Parathyroid adenoma (tissue), 2 donors: ENCODE data around the gene GP5.

Experiments
- H2AFZ ChIP-seq: fragments of 300-600 bp; sonication (generic); one replicate; pipeline ENCODE4 v1.7.0; 2017; ENCODE audit warnings: antibody characterized with exemption, mild to moderate bottlenecking
- H3K27ac ChIP-seq: fragments of 300-600 bp; sonication (generic); one replicate; pipeline ENCODE4 v1.7.0; 2017
- H3K27me3 ChIP-seq: fragments of 300-600 bp; sonication (generic); one replicate; pipeline ENCODE4 v1.7.0; 2017; ENCODE audit warnings: low read length; ENCODE audit not compliant: control insufficient read depth, insufficient read depth
- H3K36me3 ChIP-seq: fragments of 300-600 bp; sonication (generic); one replicate; pipeline ENCODE4 v1.7.0; 2017; ENCODE audit warnings: low read length; ENCODE audit not compliant: control insufficient read depth, insufficient read depth
- H3K4me1 ChIP-seq: fragments of 300-600 bp; sonication (generic); one replicate; pipeline ENCODE4 v1.7.0; 2017; ENCODE audit warnings: control low read depth
- H3K4me2 ChIP-seq: fragments of 300-600 bp; sonication (generic); one replicate; pipeline ENCODE4 v1.7.0; 2017; ENCODE audit warnings: low read length
- H3K4me3 ChIP-seq: fragments of 300-600 bp; sonication (generic); one replicate; pipeline ENCODE4 v1.7.0; 2017; ENCODE audit warnings: low read depth, low read length
- H3K79me2 ChIP-seq: fragments of 300-600 bp; sonication (generic); one replicate; pipeline ENCODE4 v1.7.0; 2017; ENCODE audit warnings: control low read depth
- H3K9ac ChIP-seq: fragments of 300-600 bp; sonication (generic); one replicate; pipeline ENCODE4 v1.7.0; 2017; ENCODE audit warnings: mild to moderate bottlenecking
- H3K9me3 ChIP-seq: fragments of 300-600 bp; sonication (generic); one replicate; pipeline ENCODE4 v1.7.0; 2017; ENCODE audit warnings: low read length; ENCODE audit not compliant: control insufficient read depth
- TF ChIP-seq, protein P1 (sequence below): fragments of 300-600 bp; sonication (generic); IDR thresholded peaks from one replicate; pipeline ENCODE4 v1.7.0; 2017; ENCODE audit warnings: antibody characterized with exemption, mild to moderate bottlenecking
- donor health status: primary hyperparathyroidism.

Gene GP5

DNA sequence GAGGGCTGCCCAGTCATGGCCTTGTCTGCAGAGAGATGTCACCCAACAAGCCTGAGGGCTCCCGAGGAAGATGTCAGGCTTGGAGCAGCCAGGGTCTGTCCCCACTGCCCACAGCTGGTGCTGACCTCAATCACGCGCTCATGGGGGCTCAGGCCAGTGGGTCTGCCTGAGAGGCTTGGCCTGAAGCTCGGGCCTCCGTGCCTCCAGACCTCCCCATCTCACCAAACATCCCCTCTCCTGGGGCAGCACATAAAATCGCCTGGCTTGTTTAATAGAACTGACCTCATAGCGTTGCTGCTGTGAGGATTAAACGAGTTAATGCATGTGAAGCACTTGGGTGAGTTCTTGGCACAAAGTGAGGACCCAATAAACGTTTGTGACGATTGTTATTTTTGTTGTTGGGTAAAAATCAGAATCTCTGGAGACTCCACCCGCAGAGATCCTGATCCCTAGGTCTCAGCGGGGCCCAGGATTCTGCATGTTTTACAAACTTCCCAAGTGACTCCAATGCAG, 33.0 kb downstream of the GP5 start:
- no peak overlapping the region for H2AFZ ChIP-seq
- H3K4me3 ChIP-seq = no peak overlapping the region
- TF ChIP-seq, protein P1, sequence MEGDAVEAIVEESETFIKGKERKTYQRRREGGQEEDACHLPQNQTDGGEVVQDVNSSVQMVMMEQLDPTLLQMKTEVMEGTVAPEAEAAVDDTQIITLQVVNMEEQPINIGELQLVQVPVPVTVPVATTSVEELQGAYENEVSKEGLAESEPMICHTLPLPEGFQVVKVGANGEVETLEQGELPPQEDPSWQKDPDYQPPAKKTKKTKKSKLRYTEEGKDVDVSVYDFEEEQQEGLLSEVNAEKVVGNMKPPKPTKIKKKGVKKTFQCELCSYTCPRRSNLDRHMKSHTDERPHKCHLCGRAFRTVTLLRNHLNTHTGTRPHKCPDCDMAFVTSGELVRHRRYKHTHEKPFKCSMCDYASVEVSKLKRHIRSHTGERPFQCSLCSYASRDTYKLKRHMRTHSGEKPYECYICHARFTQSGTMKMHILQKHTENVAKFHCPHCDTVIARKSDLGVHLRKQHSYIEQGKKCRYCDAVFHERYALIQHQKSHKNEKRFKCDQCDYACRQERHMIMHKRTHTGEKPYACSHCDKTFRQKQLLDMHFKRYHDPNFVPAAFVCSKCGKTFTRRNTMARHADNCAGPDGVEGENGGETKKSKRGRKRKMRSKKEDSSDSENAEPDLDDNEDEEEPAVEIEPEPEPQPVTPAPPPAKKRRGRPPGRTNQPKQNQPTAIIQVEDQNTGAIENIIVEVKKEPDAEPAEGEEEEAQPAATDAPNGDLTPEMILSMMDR = no peak
- H3K9me3 ChIP-seq = no peaks in the 10 kb centered on the region
- no peak overlapping the region for H3K9ac ChIP-seq
- no peaks in the 10 kb centered on the region for H3K27me3 ChIP-seq
- no peaks in the 10 kb centered on the region for H3K4me1 ChIP-seq
- no peak overlapping the region for H3K4me2 ChIP-seq
- no peaks in the 10 kb centered on the region for H3K36me3 ChIP-seq
- H3K79me2 ChIP-seq = no peaks in the 10 kb centered on the region
- no peak overlapping the region for H3K27ac ChIP-seq

DNA sequence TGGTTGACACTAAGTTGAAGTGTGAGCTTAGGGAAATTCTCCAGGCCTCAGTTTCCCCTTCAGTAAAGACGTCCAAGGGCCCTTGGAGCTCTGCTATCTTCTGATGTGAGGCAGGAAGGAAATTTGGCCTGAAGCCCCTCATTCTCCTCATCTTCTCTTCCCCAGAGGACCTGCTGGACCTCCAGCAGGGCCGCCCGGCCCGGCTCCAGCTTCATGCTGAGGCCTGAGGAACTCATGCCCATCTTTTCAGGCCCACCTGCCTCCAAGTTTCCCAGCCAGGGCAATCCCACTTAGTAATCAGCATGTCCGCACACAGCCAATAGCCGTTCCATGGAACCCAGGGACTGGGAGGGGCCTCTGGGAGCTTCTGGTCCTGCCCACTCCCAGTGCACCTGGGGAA, 33.5 kb downstream of the GP5 start:
- H3K4me3 ChIP-seq = no peak overlapping the region
- no peaks in the 10 kb centered on the region for H3K36me3 ChIP-seq
- TF ChIP-seq, protein P1 = no peak
- H3K79me2 ChIP-seq = no peaks in the 10 kb centered on the region
- no peak overlapping the region for H3K9ac ChIP-seq
- no peaks in the 10 kb centered on the region for H3K4me1 ChIP-seq
- H3K4me2 ChIP-seq = no peak overlapping the region
- no peaks in the 10 kb centered on the region for H3K9me3 ChIP-seq
- no peaks in the 10 kb centered on the region for H3K27me3 ChIP-seq
- no peak overlapping the region for H3K27ac ChIP-seq
- no peak overlapping the region for H2AFZ ChIP-seq

DNA sequence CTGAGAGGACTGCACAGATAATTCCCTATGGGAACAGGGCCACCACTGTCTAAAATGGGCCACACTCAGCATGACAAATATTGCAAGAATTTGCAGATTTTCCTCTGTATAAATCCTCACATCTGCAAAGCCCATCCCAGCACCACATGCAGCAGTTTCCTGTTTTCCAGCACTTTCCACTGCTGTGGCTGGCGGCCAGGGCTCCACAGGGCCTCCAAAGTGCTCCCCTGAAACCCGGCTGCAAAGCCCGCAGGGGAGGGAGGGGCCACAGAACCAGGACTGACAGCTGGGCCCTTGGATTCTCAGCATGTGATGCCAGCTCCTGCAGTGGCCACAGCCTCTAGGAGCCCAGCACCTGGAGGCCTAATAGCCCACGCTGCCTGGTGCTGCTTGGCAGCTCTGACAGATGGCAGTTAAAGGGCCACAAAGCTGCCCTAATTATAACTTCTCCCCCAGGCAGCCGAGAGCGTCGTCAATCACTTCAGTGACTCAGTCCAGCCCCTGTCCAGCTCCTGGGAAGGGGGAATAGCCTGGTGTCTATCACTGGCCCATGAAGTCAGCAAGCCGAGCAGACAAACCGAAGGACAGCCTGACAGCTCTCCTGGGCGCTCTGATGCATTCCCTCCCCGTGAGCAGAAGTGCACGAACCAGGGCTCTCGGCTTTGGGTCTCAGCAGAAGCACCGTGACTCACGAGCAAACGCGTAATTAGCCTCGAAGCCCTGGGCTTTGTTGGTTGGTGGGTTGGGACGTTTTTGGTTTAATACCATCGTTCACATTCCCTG, 34.2 kb downstream of the GP5 start:
- H2AFZ ChIP-seq = no peak overlapping the region
- no peak overlapping the region for H3K27ac ChIP-seq
- H3K36me3 ChIP-seq = no peaks in the 10 kb centered on the region
- no peaks in the 10 kb centered on the region for H3K9me3 ChIP-seq
- no peaks in the 10 kb centered on the region for H3K79me2 ChIP-seq
- TF ChIP-seq, protein P1 = no peak
- no peaks in the 10 kb centered on the region for H3K27me3 ChIP-seq
- H3K9ac ChIP-seq = no peak overlapping the region
- H3K4me1 ChIP-seq = no peaks in the 10 kb centered on the region
- no peak overlapping the region for H3K4me2 ChIP-seq
- no peak overlapping the region for H3K4me3 ChIP-seq

DNA sequence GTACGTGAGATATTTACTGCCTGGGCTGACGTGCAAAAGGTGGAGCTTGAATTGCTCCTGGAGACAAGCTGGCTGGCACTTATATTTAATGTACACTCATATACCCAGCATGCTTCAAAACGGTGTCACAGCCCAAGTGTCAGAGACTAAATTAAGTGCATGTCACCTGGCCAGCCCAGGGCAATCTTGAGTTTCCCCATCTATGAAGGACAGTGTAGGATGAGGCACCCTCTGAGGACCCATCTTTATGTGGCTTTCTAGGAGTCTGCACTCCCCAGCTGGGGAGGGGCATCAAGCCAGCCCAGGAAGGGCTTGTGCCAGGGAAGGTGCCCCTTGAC, 34.8 kb downstream of the GP5 start:
- Histone ChIP-seq H3K4me1 (no peaks in the 10 kb centered on the region), H3K36me3 (no peaks in the 10 kb centered on the region), H3K27ac (no peak overlapping the region), H3K27me3 (no peaks in the 10 kb centered on the region), H3K9ac (no peak overlapping the region), H3K4me2 (no peak overlapping the region), H2AFZ (no peak overlapping the region), H3K4me3 (no peak overlapping the region), H3K79me2 (no peaks in the 10 kb centered on the region), H3K9me3 (no peaks in the 10 kb centered on the region)
- TF ChIP-seq, protein P1 = no peak

DNA sequence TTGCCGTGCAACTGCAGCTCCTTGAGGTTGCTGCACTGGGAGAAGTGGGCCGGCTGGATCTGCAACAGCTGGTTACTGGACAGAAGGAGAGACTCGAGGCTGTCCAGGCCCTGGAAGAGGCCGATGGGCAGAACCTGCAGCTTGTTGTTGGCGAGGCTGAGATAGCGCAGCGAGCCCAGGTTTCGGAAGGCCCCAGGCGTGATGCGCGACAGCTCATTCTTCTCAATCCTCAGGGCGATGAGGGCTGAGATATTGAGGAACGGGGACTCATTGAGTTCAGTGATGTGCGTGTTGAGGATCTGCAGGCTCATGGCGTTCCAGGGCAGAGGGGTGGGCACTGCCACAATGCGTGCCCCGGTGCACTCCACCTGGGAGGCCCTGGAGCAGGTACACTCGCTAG, 38.5 kb downstream of the GP5 start:
- H3K79me2 ChIP-seq = no peaks in the 10 kb centered on the region
- no peak overlapping the region for H3K4me2 ChIP-seq
- H3K27me3 ChIP-seq = no peaks in the 10 kb centered on the region
- no peak overlapping the region for H3K27ac ChIP-seq
- no peaks in the 10 kb centered on the region for H3K4me1 ChIP-seq
- no peaks in the 10 kb centered on the region for H3K36me3 ChIP-seq
- no peak overlapping the region for H2AFZ ChIP-seq
- H3K9me3 ChIP-seq = no peaks in the 10 kb centered on the region
- no peak overlapping the region for H3K9ac ChIP-seq
- TF ChIP-seq, protein P1 = no peak
- H3K4me3 ChIP-seq = no peak overlapping the region
